Transverse colon (tissue), 4 donors: ENCODE data around the gene TNFRSF14.

Experiments
- CTCF ChIP-seq, 5 experiments: fragments of 200-600 bp in 3 of 5; fragments of 450-650 bp in 2 of 5; sonication (generic) in 3 of 5; IDR thresholded peaks; 1 replicate in 2 of 5; 2 replicates in 3 of 5; pipeline ENCODE4 v1.5.1; 2016 to 2017; ENCODE audit warnings: antibody characterized with exemption in 5 of 5, inconsistent platforms in 3 of 5, mild to moderate bottlenecking in 2 of 5, moderate library complexity in 1 of 5
- EP300 ChIP-seq: sonication (generic); formaldehyde crosslinking; IDR thresholded peaks from one replicate; pipeline ENCODE4 v1.6.1; 2017; ENCODE audit warnings: antibody characterized with exemption, low read depth
- POLR2A ChIP-seq: fragments of 450-650 bp; IDR thresholded peaks from one replicate; pipeline ENCODE4 v1.6.1; 2016; ENCODE audit warnings: antibody characterized with exemption, mild to moderate bottlenecking, moderate library complexity
- POLR2AphosphoS5 ChIP-seq, 3 donors: sonication (generic); formaldehyde crosslinking; IDR thresholded peaks; one replicate each; pipeline ENCODE4 v1.6.1; 2016; ENCODE audit warnings: antibody characterized with exemption in 3 of 3

GRCh38 chr1:2587860-2588571, 31.8 kb downstream of the TNFRSF14 start:
- TF ChIP-seq POLR2A: no peak
- no peak for TF ChIP-seq CTCF (IDR thresholded peaks at IDR 0.05)
- no peak for TF ChIP-seq POLR2AphosphoS5 (IDR thresholded peaks at IDR 0.05)
- no peak for TF ChIP-seq EP300
